Measurements from ENCODE around the gene CLDN11. TPM values are rescaled to one million over a fixed set of nuclear protein-coding genes. Genes with fewer than 3 reads are reported as not detected.

CLDN11 gene
- total RNA-seq, 1 donor from 2014 or later: 1.5 TPM

- ATAC-seq: peak; percentile 81
- DNase-seq (ENCODE audit: low spot score): no peak
These were observed 7.7 kb downstream of the CLDN11 start for GRCh38 chr3:170426240-170426797.

GRCh38 chr3:170428095-170428494 lies 9.4 kb downstream of the CLDN11 start:
- ATAC-seq: no peak
- no peak for DNase-seq (ENCODE audit: low spot score)

- no peak for DNase-seq (ENCODE audit: low spot score)
- no peak for ATAC-seq
These were observed 10.4 kb downstream of the CLDN11 start for GRCh38 chr3:170429050-170429449.

GRCh38 chr3:170431054-170431453 lies 12.4 kb downstream of the CLDN11 start:
- ATAC-seq: no peak
- DNase-seq (ENCODE audit: low spot score): no peak

- DNase-seq (ENCODE audit: low spot score): no peak
- ATAC-seq: no peak
These were observed 13.7 kb downstream of the CLDN11 start for GRCh38 chr3:170432416-170432815.

- DNase-seq (ENCODE audit: low spot score) (no peak), ATAC-seq (no peak)
These were observed 18.0 kb downstream of the CLDN11 start for GRCh38 chr3:170436697-170437096.

GRCh38 chr3:170437176-170437575 lies 18.5 kb downstream of the CLDN11 start:
- DNase-seq (ENCODE audit: low spot score): no peak
- no peak for ATAC-seq

GRCh38 chr3:170437696-170438407 lies 19.2 kb downstream of the CLDN11 start:
- ATAC-seq: no peak
- no peak for DNase-seq (ENCODE audit: low spot score)

GRCh38 chr3:170438836-170439235 lies 20.2 kb downstream of the CLDN11 start:
- DNase-seq (ENCODE audit: low spot score): no peak
- no peak for ATAC-seq

GRCh38 chr3:170440344-170440743 lies 21.7 kb downstream of the CLDN11 start:
- ATAC-seq: no peak
- no peak for DNase-seq (ENCODE audit: low spot score)

GRCh38 chr3:170441412-170441811 lies 22.7 kb downstream of the CLDN11 start:
- no peak for DNase-seq (ENCODE audit: low spot score)
- no peak for ATAC-seq

- DNase-seq (ENCODE audit: low spot score) (no peak), ATAC-seq (no peak)
These were observed 24.3 kb downstream of the CLDN11 start for GRCh38 chr3:170442947-170443346.

- no peak for DNase-seq (ENCODE audit: low spot score)
- ATAC-seq: no peak
These were observed 24.8 kb downstream of the CLDN11 start for GRCh38 chr3:170443457-170443856.

- DNase-seq (ENCODE audit: low spot score): no peak
- no peak for ATAC-seq
These were observed 29.9 kb downstream of the CLDN11 start for GRCh38 chr3:170448584-170448983.

GRCh38 chr3:170450039-170450438 lies 31.4 kb downstream of the CLDN11 start:
- DNase-seq (ENCODE audit: low spot score): no peak
- ATAC-seq: no peak

- ATAC-seq (no peak), DNase-seq (ENCODE audit: low spot score) (no peak)
These were observed 35.8 kb downstream of the CLDN11 start for GRCh38 chr3:170454509-170454908.

GRCh38 chr3:170458285-170458684 lies 39.6 kb downstream of the CLDN11 start:
- no peak for DNase-seq (ENCODE audit: low spot score)

GRCh38 chr3:170463011-170463410 lies 44.3 kb downstream of the CLDN11 start:
- DNase-seq (ENCODE audit: low spot score): no peak

More at GRCh38 chr3:170458285-170458684, 39.6 kb downstream of the CLDN11 start:
- ATAC-seq: no peak

GRCh38 chr3:170465955-170466354 lies 47.3 kb downstream of the CLDN11 start:
- DNase-seq (ENCODE audit: low spot score): peak; percentile 58
- ATAC-seq: peak; percentile 90

More at GRCh38 chr3:170463011-170463410, 44.3 kb downstream of the CLDN11 start:
- no peak for ATAC-seq

GRCh38 chr3:170467007-170467406 lies 48.3 kb downstream of the CLDN11 start:
- ATAC-seq (no peak), DNase-seq (ENCODE audit: low spot score) (no peak)

GRCh38 chr3:170467571-170468147 lies 49.0 kb downstream of the CLDN11 start:
- ATAC-seq: no peak
- no peak for DNase-seq (ENCODE audit: low spot score)
